Right lobe of liver (tissue), 6 donors: Measurements from ENCODE around the gene AMELX. TPM values are rescaled to one million over a fixed set of nuclear protein-coding genes. Genes with fewer than 3 reads are reported as not detected.

Experiments
- ATAC-seq, 4 donors: fragments of 200-7000 bp; cut with Tn5 transposase; one replicate each; pipeline ENCODE4 v1.9.1; 2020; ENCODE audit warnings: mild to moderate bottlenecking in 4 of 4, moderate library complexity in 4 of 4
- DNase-seq, 3 donors: peaks; one replicate each; pipeline ENCODE4 v3.0.0-alpha.2; 2020
- H3K27ac ChIP-seq, 3 donors: fragments of 200-600 bp; one replicate each; pipeline ENCODE4 v1.8.0; 2022
- H3K27me3 ChIP-seq, 2 donors: fragments of 200-600 bp; one replicate each; pipeline ENCODE4 v1.8.0; 2022
- H3K36me3 ChIP-seq, 4 donors: fragments of 200-600 bp; sonication (generic) in 1 of 4; one replicate each; pipeline versions ENCODE4 v1.5.1 to v1.8.0; 2017 to 2022; ENCODE audit warnings: control low read depth in 1 of 4
- H3K4me1 ChIP-seq, 4 donors: fragments of 200-600 bp; sonication (generic) in 1 of 4; one replicate each; pipeline versions ENCODE4 v1.5.1 to v1.8.0; 2017 to 2022; ENCODE audit warnings: control low read depth in 1 of 4
- H3K4me3 ChIP-seq, 3 donors: fragments of 200-600 bp; one replicate each; pipeline ENCODE4 v1.8.0; 2022
- H3K9me3 ChIP-seq, 4 donors: fragments of 200-600 bp; sonication (generic) in 1 of 4; one replicate each; pipeline versions ENCODE4 v1.5.1 to v1.8.0; 2017 to 2022; ENCODE audit warnings: control low read depth in 1 of 4
- POLR2A ChIP-seq: fragments of 450-650 bp; IDR thresholded peaks from one replicate; pipeline ENCODE4 v1.6.1; 2017; ENCODE audit warnings: antibody characterized with exemption, mild to moderate bottlenecking
- WGBS: methylation state at CpG from one replicate; pipeline ENCODE4 v1.1.6; 2018; ENCODE audit warnings: low coverage, low lambda C conversion rate; ENCODE audit not compliant: insufficient coverage; ENCODE audit errors: missing lambda C conversion rate; 5-methylcytosine and 5-hydroxymethylcytosine counted together
- intact Hi-C, 2 donors: fragments of 100-400 bp; cut with DNase I; formaldehyde crosslinking; loops; one replicate each; pipeline versions ENCODE4 v1.11.2 to v1.14.1; 2022
- total RNA-seq, 6 experiments: library from RNA; depleted of rRNA in 2 of 6; stranded (reverse); fragments of >200 nt in 2 of 6; fragmentation: NEBNext Ultra II Directional in 3 of 6; extraction: Animal tissue kit (Norgen Biotek cat#: 25700) in 3 of 6; gene quantifications; one replicate each; pipeline versions ENCODE4 v1.1.0 to v1.2.4, GENCODE V29; 2016 to 2023
- TF ChIP-seq, protein P1 (sequence below), 4 donors: fragments of 200-600 bp in 3 of 4; fragments of 450-650 bp in 1 of 4; IDR thresholded peaks; one replicate each; pipeline versions ENCODE4 v1.5.1 to v1.8.0; 2016 to 2022; ENCODE audit warnings: antibody characterized with exemption in 4 of 4, mild to moderate bottlenecking in 2 of 4
- donor health status: DM: no; HTN: yes; CAD: no.
- donor health status: DM: no; HTN: no; CAD: no.
- donor health status: DM: no; HTN: no; CAD: no.
- donor health status: DM: no; HTN: yes; CAD: no.
- donor health status: DM: no; HTN: yes; CAD: no.

The AMELX gene
- total RNA-seq, 6 experiments from 2014 or later = not detected

GRCh38 chrX:11321986-11322385 is 28.8 kb downstream of the AMELX start:
- no peak for ATAC-seq
- WGBS = 37% methylated on average over 2 of the region's 2 CpGs
- H3K4me3 ChIP-seq = no peak overlapping the region
- TF ChIP-seq, protein P1, sequence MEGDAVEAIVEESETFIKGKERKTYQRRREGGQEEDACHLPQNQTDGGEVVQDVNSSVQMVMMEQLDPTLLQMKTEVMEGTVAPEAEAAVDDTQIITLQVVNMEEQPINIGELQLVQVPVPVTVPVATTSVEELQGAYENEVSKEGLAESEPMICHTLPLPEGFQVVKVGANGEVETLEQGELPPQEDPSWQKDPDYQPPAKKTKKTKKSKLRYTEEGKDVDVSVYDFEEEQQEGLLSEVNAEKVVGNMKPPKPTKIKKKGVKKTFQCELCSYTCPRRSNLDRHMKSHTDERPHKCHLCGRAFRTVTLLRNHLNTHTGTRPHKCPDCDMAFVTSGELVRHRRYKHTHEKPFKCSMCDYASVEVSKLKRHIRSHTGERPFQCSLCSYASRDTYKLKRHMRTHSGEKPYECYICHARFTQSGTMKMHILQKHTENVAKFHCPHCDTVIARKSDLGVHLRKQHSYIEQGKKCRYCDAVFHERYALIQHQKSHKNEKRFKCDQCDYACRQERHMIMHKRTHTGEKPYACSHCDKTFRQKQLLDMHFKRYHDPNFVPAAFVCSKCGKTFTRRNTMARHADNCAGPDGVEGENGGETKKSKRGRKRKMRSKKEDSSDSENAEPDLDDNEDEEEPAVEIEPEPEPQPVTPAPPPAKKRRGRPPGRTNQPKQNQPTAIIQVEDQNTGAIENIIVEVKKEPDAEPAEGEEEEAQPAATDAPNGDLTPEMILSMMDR (IDR thresholded peaks at IDR 0.05) = no peak
- no peak for TF ChIP-seq POLR2A
- no peak overlapping the region for H3K27ac ChIP-seq
- no peaks in the 10 kb centered on the region for H3K36me3 ChIP-seq
- intact Hi-C loops = no loop called here
- no peaks in the 10 kb centered on the region for H3K9me3 ChIP-seq
- DNase-seq = no peak
- no peaks in the 10 kb centered on the region for H3K4me1 ChIP-seq
- peaks cover 0 to 3% of the 10 kb centered on the region in 2 donors for H3K27me3 ChIP-seq

- Histone ChIP-seq H3K27me3 (no peaks in the 10 kb centered on the region), H3K36me3 (no peaks in the 10 kb centered on the region), H3K4me1 (peaks cover 0 to 12% (median 0%) of the 10 kb centered on the region in 4 donors), H3K4me3 (no peak overlapping the region), H3K27ac (no peak overlapping the region), H3K9me3 (no peaks in the 10 kb centered on the region)
- ATAC-seq = peak; percentile 74 to 81 (median 80)
- WGBS = 32% methylated on average over 3 of the region's 3 CpGs
- no peak for DNase-seq
- intact Hi-C loops = no loop called here
- TF ChIP-seq, protein P1 (IDR thresholded peaks at IDR 0.05) = peak; percentile 10 to 38 (median 24)
- no peak for TF ChIP-seq POLR2A
These were observed 34.9 kb downstream of the AMELX start for GRCh38 chrX:11328134-11328533.

- WGBS = 25% methylated on average over 5 of the region's 5 CpGs
- no peak overlapping the region for H3K4me3 ChIP-seq
- H3K36me3 ChIP-seq = no peaks in the 10 kb centered on the region
- TF ChIP-seq POLR2A = no peak
- TF ChIP-seq, protein P1 (IDR thresholded peaks at IDR 0.05) = no peak
- peak in 1 of 4 donors; percentile 63 for ATAC-seq
- no peaks in the 10 kb centered on the region for H3K9me3 ChIP-seq
- H3K27me3 ChIP-seq = no peaks in the 10 kb centered on the region
- intact Hi-C loops = no loop called here
- no peak for DNase-seq
- H3K27ac ChIP-seq = no peak overlapping the region
- H3K4me1 ChIP-seq = peaks cover 0 to 12% (median 0%) of the 10 kb centered on the region in 4 donors
These were observed 35.8 kb downstream of the AMELX start for GRCh38 chrX:11329021-11329420.

- Histone ChIP-seq H3K4me3 (no peak overlapping the region), H3K9me3 (no peaks in the 10 kb centered on the region), H3K27me3 (no peaks in the 10 kb centered on the region), H3K27ac (peak overlapping the region in 2 of 3 donors; percentile 14 to 49), H3K4me1 (peaks cover 0 to 12% (median 0%) of the 10 kb centered on the region in 4 donors), H3K36me3 (no peaks in the 10 kb centered on the region)
- intact Hi-C loops = no loop called here
- 43% methylated on average over 2 of the region's 2 CpGs for WGBS
- TF ChIP-seq, protein P1 (IDR thresholded peaks at IDR 0.05) = no peak
- no peak for TF ChIP-seq POLR2A
- no peak for DNase-seq
- peak; percentile 42 to 86 (median 68) for ATAC-seq
These were observed 38.6 kb downstream of the AMELX start for GRCh38 chrX:11331788-11332187.

DNA sequence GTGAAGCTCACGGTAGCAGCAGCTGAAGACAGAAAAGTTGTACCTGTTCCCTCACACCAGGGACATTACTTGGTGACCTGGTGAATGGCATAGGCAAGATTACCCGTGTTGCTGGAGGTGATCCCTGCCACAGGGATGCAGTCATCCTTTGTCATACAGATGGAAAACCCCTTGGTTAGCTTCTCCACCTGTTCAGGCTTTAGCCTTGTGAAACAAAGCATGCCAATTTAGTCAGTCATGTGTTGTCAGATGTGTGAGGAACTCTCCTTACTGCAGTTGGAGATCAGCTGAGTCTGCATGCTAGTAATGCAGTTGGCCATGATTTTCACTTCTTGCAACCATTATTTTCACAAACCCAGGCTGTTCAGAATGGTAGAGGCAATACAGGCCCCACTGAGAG is 41.0 kb downstream of the AMELX start:
- 44% methylated on average over 2 of the region's 2 CpGs for WGBS
- no peaks in the 10 kb centered on the region for H3K27me3 ChIP-seq
- ATAC-seq = no peak
- no peak overlapping the region for H3K4me3 ChIP-seq
- DNase-seq = no peak
- intact Hi-C loops = no loop called here
- no peaks in the 10 kb centered on the region for H3K36me3 ChIP-seq
- H3K4me1 ChIP-seq = peaks cover 0 to 12% (median 2%) of the 10 kb centered on the region in 4 donors
- TF ChIP-seq, protein P1 (IDR thresholded peaks at IDR 0.05) = no peak
- no peak for TF ChIP-seq POLR2A
- no peak overlapping the region for H3K27ac ChIP-seq
- H3K9me3 ChIP-seq = no peaks in the 10 kb centered on the region
